H1 (cell line): ENCODE measurements around the gene C2CD4A. TPM values are rescaled to one million over a fixed set of nuclear protein-coding genes. Genes with fewer than 3 reads are reported as not detected.

Experiments
- SRF ChIP-seq: IDR thresholded peaks from 2 replicates; pipeline ENCODE4 v1.6.1; 2011; ENCODE audit warnings: mild to moderate bottlenecking, low read depth, low read length, moderate library complexity
- polyA plus RNA-seq, 7 experiments: library from polyadenylated mRNA; depleted of rRNA in 3 of 7; stranded (reverse) in 5 of 7; unstranded in 2 of 7; fragments of >200 nt in 5 of 7; fragments of 200-250 nt in 2 of 7; gene quantifications; 1 replicate in 5 of 7; 2 replicates in 1 of 7; 4 replicates in 1 of 7; pipeline versions ENCODE4 v1.2.1 to v1.2.3, GENCODE V29; 2011 to 2013; ENCODE audit warnings: missing spikeins in 2 of 7, mixed read lengths in 2 of 7
- total RNA-seq: library from RNA; stranded (reverse); fragmentation: NEBNext Ultra II Directional; extraction: Animal tissue kit (Norgen Biotek cat#: 25700); gene quantifications from 2 replicates; pipeline ENCODE4 v1.2.1, GENCODE V29; 2021

The C2CD4A gene
- total and polyA plus RNA-seq, 2 of the 8 experiments (the other 6 are each of a cell fraction or from before 2014, with no cell fraction given) = not detected

GRCh38 chr15:62083194-62084154, 16.7 kb downstream of the C2CD4A start (continued):
- TF ChIP-seq SRF = no peak
